ENCODE results near the gene DONSON.

Gene DONSON

DNA sequence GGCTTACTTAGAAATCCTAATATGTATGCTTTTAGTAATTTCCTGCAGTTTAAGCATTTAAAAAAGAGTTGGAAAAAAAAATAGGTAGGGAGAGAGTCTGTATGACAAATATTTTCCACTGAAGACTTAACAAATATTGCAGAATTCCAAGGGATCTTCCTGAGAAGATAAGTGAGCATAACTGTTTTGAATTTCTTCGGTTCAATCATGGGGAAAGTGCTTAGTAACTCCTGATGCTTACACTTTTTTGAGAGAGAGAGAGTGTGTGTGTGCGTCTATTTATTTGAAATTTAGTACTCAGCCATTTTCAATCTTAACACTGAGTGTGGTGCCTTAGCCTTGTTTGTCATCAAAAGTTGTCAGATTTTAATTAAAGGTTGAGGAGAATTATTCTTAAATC, 27.1 kb downstream of the DONSON start:
- no peak for DNase-seq (ENCODE audit: low spot score)

DNA sequence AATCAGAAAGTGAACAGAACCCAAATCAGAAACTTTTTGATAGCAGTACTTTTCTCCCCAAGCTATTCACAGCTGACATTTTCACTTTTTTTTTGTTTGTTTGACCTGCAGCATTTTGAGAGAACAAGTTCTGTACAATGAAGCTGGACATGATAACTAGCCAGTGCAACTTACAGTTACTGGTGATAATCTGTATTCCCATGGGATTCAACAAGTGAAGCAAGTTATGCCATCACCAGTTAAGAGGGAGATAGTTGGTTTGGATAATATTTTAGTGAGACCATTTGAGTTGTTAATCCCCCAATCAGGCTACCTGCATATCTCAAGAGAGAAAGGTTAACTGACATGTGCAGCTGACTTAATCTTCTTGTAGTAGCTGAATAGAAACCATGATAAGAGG, 27.5 kb downstream of the DONSON start:
- DNase-seq (ENCODE audit: low spot score), result no peak

DNA sequence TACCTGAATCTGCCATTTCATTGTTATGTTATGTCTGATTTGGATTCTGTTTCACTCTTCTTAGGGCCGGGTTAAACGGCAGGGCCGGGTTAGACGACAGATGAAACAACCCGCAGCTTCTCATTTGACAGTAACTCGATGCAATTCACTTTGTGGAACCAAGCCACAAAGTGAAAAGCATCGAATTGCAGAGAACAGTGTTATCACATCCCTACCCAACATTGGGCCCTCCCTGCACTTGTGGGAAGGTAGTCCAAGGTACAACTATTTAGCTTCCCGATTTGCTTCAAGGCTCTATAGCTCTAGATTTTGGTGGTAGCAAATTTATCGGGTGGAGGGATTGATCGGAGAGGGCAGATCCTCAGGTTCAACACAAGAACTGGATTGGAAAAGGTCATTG, 28.7 kb downstream of the DONSON start:
- DNase-seq (ENCODE audit: low spot score), result no peak

DNA sequence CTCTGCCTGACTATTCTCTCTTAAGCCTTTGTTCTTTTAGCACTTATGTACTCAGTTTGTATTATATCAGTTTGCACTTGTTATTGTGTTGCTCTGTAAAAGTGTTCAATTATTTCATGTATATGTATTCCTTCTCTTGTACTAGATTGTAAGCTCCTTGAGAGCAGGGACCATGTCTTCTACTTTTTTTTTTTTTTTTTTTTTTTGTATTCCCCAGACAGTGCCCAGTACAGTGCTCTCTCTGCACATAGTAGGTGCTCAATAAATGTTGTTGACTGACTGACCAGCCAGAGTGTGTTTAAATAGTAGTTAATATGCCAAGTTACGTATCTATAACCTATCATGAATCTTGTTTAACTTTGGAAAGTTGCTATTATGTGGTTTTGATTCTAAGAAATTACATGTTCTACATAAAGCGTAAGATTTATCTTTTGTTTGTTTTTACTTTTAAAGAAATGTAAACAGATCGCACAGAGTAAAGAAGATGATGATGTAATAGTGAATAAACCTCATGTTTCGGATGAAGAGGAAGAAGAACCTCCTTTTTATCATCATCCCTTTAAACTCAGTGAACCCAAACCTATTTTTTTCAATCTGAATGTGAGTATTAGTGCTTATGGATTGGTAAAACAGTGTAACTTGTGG, 29.6 kb downstream of the DONSON start:
- no peak for DNase-seq (ENCODE audit: low spot score)

DNA sequence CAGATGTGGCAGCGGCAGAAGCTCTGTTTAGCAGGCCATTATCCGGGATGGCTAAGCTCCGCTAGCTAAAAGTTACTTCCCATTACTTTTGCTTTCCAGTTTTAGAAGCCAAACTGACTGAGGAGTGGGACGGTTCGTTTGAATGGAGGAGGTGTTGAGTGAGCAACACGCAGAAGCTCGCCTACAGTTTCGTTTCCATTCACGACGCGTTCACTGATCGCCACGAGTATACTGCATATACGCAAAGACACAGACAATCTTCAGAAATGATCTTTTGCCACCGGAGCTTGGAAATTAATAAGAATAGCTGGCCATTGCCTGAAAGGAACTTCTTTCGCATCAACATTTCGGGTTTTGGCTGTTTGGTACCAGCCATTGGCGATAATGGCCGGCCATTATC, 31.0 kb downstream of the DONSON start:
- DNase-seq (ENCODE audit: low spot score), result no peak

DNA sequence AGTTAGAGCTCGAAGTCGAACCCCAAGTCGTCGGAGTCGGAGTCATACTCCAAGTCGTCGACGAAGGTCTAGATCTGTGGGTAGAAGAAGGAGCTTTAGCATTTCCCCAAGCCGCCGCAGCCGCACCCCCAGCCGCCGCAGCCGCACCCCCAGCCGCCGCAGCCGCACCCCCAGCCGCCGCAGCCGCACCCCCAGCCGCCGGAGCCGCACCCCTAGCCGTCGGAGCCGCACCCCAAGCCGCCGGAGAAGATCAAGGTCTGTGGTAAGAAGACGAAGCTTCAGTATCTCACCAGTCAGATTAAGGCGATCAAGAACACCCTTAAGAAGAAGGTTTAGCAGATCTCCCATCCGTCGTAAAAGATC, 33.5 kb downstream of the DONSON start:
- no peak for DNase-seq (ENCODE audit: low spot score)

DNA sequence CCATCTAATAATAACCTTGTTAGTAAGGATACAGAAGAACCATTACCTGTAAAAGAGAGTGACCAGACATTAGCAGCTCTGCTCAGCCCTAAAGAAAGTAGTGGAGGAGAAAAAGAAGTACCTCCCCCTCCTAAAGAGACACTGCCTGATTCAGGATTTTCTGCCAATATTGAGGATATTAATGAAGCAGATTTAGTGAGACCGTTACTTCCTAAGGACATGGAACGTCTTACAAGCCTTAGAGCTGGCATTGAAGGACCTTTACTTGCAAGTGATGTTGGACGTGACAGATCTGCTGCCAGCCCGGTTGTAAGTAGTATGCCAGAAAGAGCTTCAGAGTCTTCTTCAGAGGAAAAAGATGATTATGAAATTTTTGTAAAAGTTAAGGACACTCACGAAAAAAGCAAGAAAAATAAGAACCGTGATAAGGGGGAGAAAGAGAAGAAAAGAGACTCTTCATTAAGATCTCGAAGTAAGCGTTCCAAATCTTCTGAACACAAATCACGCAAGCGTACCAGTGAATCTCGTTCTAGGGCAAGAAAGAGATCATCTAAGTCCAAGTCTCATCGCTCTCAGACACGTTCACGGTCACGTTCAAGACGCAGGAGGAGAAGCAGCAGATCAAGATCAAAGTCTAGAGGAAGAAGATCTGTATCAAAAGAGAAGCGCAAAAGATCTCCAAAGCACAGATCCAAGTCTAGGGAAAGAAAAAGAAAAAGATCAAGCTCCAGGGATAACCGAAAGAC, 34.1 kb downstream of the DONSON start:
- no peak for DNase-seq (ENCODE audit: low spot score)

DNA sequence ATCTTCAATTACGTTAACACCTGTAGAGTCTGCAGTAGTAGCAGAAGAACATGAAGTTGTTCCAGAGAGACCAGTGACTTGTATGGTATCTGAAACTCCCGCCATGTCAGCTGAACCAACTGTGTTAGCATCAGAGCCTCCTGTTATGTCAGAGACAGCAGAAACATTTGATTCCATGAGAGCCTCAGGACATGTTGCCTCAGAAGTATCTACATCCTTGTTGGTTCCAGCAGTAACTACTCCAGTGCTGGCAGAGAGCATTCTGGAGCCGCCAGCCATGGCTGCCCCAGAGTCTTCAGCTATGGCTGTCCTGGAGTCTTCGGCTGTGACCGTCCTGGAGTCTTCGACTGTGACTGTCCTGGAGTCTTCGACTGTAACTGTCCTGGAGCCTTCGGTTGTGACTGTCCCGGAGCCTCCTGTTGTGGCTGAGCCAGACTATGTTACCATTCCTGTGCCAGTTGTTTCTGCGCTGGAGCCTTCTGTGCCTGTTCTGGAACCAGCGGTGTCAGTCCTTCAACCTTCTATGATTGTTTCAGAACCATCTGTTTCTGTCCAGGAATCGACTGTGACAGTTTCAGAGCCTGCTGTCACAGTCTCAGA, 35.4 kb downstream of the DONSON start:
- no peak for DNase-seq (ENCODE audit: low spot score)

DNA sequence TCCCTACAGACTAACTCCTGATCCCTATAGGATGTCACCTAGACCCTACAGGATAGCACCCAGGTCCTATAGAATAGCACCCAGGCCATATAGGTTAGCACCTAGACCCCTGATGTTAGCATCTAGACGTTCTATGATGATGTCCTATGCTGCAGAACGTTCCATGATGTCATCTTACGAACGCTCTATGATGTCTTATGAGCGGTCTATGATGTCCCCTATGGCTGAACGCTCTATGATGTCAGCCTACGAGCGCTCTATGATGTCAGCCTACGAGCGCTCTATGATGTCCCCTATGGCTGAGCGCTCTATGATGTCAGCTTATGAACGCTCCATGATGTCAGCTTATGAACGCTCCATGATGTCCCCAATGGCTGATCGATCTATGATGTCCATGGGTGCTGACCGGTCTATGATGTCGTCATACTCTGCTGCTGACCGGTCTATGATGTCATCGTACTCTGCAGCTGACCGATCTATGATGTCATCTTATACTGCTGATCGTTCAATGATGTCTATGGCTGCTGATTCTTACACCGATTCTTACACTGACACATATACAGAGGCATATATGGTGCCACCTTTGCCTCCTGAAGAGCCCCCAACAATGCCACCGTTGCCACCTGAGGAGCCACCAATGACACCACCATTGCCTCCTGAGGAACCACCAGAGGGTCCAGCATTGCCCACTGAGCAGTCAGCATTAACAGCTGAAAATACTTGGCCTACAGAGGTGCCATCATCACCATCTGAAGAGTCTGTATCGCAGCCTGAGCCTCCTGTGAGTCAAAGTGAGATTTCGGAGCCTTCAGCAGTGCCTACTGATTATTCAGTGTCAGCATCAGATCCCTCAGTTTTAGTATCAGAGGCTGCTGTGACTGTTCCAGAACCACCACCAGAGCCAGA, 36.1 kb downstream of the DONSON start:
- DNase-seq (ENCODE audit: low spot score), result no peak

DNA sequence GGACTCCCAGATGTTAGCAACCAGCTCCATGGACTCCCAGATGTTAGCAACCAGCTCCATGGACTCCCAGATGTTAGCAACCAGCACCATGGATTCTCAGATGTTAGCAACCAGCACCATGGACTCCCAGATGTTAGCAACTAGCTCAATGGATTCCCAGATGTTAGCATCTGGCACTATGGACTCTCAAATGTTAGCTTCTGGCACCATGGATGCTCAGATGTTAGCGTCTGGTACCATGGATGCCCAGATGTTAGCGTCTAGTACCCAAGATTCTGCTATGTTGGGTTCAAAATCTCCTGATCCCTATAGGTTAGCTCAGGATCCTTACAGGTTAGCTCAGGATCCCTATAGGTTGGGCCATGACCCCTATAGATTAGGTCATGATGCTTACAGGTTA, 36.8 kb downstream of the DONSON start:
- no peak for DNase-seq (ENCODE audit: low spot score)

DNA sequence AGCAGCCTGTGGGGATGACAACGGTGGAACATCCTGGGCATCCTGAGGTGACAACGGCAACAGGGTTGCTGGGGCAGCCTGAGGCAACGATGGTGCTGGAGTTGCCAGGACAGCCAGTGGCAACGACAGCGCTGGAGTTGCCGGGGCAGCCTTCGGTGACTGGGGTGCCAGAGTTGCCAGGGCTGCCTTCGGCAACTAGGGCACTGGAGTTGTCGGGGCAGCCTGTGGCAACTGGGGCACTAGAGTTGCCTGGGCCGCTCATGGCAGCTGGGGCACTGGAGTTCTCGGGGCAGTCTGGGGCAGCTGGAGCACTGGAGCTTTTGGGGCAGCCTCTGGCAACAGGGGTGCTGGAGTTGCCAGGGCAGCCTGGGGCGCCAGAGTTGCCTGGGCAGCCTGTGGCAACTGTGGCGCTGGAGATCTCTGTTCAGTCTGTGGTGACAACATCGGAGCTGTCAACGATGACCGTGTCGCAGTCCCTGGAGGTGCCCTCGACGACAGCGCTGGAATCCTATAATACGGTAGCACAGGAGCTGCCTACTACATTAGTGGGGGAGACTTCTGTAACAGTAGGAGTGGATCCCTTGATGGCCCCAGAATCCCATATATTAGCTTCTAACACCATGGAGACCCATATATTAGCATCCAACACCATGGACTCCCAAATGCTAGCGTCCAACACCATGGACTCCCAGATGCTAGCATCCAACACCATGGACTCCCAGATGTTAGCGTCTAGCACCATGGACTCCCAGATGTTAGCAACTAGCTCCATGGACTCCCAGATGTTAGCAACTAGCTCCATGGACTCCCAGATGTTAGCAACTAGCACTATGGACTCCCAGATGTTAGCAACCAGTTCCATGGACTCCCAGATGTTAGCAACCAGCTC, 37.5 kb downstream of the DONSON start:
- no peak for DNase-seq (ENCODE audit: low spot score)

DNA sequence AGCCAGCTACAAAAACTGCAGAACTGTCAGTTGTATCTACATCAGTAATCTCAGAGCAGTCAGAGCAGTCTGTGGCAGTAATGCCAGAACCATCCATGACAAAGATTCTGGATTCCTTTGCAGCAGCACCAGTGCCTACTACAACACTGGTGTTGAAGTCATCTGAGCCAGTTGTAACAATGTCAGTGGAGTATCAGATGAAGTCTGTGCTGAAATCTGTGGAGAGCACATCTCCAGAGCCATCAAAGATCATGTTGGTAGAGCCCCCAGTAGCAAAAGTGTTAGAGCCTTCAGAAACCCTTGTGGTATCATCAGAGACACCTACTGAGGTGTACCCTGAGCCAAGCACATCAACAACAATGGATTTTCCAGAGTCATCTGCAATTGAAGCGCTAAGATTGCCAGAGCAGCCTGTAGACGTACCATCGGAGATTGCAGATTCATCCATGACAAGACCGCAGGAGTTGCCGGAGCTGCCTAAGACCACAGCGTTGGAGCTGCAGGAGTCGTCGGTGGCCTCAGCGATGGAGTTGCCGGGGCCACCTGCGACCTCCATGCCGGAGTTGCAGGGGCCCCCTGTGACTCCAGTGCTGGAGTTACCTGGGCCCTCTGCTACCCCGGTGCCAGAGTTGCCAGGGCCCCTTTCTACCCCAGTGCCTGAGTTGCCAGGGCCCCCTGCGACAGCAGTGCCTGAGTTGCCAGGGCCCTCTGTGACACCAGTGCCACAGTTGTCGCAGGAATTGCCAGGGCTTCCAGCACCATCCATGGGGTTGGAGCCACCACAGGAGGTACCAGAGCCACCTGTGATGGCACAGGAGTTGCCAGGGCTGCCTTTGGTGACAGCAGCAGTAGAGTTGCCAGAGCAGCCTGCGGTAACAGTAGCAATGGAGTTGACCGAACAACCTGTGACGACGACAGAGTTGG, 38.4 kb downstream of the DONSON start:
- DNase-seq (ENCODE audit: low spot score), result no peak

DNA sequence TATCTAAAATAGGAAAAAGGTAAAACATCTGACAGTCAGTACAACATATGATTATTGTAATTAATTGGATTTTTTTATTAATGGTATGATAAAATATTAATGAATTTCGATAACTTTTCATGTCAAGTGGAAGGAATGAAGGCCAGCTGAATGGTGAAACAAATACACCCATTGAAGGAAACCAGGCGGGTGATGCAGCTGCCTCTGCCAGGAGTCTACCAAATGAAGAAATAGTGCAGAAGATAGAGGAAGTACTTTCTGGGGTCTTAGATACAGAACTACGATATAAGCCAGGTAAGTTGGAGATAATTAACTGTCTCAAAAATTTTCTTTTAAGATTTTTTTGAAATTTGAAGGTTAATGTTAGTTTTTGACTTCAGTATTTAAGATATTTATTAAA, 42.4 kb downstream of the DONSON start:
- DNase-seq (ENCODE audit: low spot score), result no peak

DNA sequence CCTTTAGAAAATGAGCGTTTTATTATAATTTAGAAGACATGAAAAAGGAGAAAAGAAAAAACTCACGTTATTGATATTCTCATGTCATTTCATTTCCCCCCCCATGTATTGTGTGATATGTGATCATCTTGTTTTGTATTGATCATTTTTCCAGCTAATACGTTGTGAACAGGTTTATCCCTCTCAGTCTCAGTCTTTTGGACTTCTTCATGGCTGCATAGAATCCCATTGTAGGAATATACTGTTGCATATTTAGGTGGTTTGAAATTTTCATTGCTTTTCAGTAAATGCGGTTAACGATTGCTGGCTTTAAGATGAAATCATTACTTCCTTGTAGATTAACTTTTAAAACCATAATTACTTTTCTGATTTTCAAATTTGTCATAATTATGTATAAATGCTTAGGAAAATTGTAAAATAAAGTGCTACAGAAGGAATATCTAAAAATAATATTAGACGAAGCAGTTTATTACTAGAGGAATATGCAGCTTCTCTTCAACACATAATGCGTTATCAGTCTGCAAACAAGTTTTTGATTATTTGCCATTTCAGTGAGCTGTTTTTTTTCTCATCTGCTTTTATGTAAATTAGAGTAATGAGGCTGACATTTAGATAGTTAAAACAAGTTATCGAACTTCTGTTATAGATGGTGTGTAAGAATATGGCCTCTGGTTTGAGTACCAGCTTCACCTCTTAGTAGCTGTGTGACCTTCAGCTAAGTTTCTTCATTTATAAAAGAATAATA, 43.9 kb downstream of the DONSON start:
- DNase-seq (ENCODE audit: low spot score), result no peak

DNA sequence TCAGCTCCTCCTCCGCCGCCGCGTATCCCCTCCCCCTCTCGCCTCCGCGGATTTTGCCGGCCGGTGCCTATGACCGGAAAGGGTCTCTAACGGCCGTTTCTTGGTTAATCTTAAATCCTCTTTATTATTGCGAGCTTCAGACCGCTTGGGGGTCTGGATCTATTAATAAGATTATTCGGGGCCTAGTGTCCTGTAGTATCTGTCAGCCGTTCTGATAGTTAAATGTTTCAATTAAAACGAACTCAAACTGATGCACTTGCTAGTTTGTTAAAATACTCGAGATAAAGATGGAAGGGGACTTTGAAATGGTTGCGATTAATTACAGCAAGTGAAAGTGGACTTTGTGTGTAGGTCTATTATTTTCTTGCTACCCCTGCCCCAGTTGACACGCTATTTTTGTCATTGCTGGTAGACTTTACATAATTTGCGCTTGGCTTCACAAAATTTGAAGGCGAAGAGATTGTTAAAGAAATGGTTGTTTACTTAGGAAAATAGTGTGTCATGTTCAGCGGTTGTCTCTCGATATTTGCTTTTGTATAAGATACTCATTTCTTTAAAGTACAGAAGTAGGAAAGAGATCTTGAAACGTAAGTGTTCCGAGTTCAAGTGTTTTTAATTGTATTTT, 44.9 kb downstream of the DONSON start:
- DNase-seq (ENCODE audit: low spot score), result no peak

DNA sequence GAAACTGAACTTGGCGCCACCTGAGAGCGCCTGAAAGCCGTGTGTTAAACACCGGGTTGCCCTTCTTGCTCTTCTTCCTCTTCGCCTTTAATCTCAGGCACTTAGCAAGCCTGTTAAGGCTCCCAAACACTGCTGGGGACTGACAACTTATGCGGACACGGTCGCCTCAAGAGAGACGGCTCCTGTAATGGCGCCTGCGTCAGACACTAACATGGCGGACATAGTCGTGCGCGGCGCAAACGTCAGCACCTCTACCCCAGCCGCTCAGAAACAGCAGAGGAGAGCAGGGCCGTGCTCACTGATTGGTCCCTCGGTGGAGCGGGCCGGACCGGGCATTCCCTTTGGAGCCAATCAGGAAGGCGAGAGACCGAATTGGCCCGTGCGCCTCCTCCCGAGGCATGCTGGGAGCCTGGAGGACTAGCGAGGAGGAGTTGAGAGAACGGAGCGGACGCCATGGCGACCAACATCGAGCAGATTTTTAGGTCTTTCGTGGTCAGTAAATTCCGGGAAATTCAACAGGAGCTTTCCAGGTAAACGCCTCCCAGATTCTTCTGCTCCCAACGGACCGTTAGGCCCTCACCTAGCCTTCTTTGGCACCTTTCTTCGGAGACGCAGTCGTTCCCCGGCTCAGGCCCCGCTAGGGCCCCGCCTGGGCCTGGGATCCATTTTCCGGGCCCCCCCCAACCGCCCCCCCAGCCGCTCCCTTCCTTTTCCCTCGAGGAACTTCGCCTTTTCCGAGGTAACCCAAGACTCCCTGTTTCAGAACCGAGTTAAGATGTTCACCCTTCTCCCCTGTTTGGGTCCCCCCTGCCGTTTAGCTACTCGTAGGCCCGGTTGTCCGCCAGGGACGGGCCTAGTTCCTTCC, 45.6 kb downstream of the DONSON start, which contains the start of gene SON:
Gene SON, plus strand, starts transcription at position 399 of the 865 bp plus-strand sequence. Its CDS starts 55 bp downstream, at position 454.
- peak; percentile 95 for DNase-seq (ENCODE audit: low spot score)

DNA sequence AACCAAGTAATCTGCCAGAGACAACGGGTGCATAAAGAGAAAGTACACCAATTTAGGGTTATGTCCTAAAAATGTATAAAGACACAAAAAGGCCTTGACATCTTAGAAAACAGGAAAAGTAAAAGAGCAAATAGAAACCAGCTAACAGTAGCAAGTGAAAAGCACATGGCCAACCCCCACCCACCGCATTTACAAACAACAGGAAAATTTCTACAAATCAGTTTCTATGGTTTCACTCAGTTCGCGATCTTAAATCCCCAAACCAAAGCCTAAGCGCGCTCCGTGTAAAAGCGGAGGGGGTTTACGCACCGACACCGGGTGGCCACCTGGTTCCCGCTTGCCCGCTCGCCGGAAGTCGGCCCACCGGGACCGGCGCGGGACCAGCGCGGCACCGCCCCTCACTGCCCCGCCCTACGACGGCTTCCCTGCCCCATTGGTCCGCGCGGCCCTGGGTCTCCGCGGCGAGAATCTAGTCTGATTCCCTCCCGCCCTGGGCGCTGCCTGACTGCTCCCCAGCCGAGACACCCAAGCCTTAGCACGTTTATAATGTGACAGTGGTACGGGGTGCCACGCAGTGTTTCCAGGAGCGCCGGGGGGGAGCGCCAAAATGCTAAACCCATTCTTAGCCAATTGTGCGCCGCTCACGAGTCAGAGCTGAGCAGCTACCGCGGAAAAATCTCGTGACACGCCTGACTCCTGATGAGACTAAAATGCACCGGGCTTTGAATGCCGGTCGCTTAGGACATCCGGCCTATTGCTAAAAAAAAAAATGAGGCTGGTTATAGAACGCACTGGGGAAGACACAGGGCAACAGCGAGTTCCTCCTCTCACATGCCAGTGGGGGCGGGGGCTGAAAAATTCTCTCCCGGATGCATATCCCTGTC, 46.5 kb downstream of the DONSON start, which contains the start of gene GART:
Gene GART, minus strand, starts transcription at position 362 of the 884 bp plus-strand sequence. CDS start 2,802 bp downstream, outside the sequence.
- DNase-seq (ENCODE audit: low spot score), result peak; percentile 91

All from D341Med (cell line).